HL-60 (cell line): ENCODE measurements around the gene MESD.

Experiments used
- DNase-seq, 2 experiments: peaks; one replicate each; pipeline ENCODE4 v3.0.0-alpha.2; 2010 to 2020; ENCODE audit warnings: low read depth in 1 of 2, low spot score in 1 of 2
- H3K27ac ChIP-seq: fragments of 250-450 bp; sonication (Bioruptor Pico); replicated peaks from 2 replicates; pipeline ENCODE4 v1.5.1; 2020; ENCODE audit warnings: mild to moderate bottlenecking, moderate library complexity
- H3K27me3 ChIP-seq: fragments of 250-450 bp; sonication (Bioruptor Pico); 2 replicates; pipeline ENCODE4 v1.5.1; 2021; ENCODE audit warnings: mild to moderate bottlenecking, moderate library complexity; ENCODE audit not compliant: insufficient read depth, poor library complexity, severe bottlenecking
- H3K4me3 ChIP-seq: replicated peaks from 2 replicates; pipeline ENCODE4 v1.5.1; 2011; ENCODE audit warnings: mild to moderate bottlenecking, control low read depth, low read length; ENCODE audit not compliant: insufficient read depth
- GABPA ChIP-seq: IDR thresholded peaks from 2 replicates; pipeline ENCODE4 v1.6.1; 2012; ENCODE audit warnings: low read depth
- POLR2AphosphoS5 ChIP-seq: IDR thresholded peaks from 2 replicates; pipeline ENCODE4 v1.6.1; 2012; ENCODE audit warnings: low read depth
- SPI1 ChIP-seq: IDR thresholded peaks from 2 replicates; pipeline ENCODE4 v1.6.1; 2012; ENCODE audit warnings: low read depth, mild to moderate bottlenecking, borderline replicate concordance
- TF ChIP-seq, protein P1 (sequence below): IDR thresholded peaks from one replicate; pipeline ENCODE4 v1.5.1; 2011; ENCODE audit warnings: low read length, control low read depth, inconsistent platforms; ENCODE audit not compliant: insufficient read depth
- TF ChIP-seq, protein P2 (sequence below): IDR thresholded peaks from 2 replicates; pipeline ENCODE4 v1.6.1; 2012; ENCODE audit warnings: low read depth; ENCODE audit not compliant: insufficient replicate concordance

Gene MESD

DNA sequence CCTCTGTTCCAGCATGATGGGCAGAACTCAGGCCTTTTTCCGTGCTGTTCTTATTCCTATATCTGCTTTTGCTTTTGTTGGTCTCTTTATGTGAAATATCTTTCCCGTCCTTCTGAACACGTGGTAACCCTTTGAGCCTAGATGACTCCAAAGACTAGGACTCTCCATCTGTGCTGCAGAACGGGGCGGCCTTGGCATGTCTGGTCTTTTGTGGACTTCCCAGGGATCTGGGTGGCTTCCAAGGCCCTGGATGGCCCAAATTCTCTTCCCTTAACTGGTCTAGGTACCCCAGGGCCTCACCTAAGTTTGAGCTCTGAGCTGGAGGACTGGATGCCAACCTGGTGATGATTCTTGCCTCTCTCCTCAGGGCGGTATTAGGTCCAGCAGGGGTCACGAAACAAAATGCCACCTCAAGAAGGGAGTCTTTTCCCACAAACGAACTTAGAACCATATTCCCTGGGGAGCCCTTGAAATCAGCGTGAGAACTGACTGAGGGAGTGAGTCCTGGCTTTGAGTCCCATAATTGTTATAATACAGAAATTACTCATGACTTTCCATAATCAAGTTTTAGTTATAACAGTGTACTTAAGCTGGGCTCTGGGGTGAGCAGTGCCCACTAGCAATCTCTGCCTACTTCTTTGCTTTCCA is 25.0 kb upstream of the MESD start:
- no peak for TF ChIP-seq POLR2AphosphoS5
- TF ChIP-seq, protein P1, sequence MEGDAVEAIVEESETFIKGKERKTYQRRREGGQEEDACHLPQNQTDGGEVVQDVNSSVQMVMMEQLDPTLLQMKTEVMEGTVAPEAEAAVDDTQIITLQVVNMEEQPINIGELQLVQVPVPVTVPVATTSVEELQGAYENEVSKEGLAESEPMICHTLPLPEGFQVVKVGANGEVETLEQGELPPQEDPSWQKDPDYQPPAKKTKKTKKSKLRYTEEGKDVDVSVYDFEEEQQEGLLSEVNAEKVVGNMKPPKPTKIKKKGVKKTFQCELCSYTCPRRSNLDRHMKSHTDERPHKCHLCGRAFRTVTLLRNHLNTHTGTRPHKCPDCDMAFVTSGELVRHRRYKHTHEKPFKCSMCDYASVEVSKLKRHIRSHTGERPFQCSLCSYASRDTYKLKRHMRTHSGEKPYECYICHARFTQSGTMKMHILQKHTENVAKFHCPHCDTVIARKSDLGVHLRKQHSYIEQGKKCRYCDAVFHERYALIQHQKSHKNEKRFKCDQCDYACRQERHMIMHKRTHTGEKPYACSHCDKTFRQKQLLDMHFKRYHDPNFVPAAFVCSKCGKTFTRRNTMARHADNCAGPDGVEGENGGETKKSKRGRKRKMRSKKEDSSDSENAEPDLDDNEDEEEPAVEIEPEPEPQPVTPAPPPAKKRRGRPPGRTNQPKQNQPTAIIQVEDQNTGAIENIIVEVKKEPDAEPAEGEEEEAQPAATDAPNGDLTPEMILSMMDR, result no peak
- no peak for TF ChIP-seq GABPA
- TF ChIP-seq, protein P2, sequence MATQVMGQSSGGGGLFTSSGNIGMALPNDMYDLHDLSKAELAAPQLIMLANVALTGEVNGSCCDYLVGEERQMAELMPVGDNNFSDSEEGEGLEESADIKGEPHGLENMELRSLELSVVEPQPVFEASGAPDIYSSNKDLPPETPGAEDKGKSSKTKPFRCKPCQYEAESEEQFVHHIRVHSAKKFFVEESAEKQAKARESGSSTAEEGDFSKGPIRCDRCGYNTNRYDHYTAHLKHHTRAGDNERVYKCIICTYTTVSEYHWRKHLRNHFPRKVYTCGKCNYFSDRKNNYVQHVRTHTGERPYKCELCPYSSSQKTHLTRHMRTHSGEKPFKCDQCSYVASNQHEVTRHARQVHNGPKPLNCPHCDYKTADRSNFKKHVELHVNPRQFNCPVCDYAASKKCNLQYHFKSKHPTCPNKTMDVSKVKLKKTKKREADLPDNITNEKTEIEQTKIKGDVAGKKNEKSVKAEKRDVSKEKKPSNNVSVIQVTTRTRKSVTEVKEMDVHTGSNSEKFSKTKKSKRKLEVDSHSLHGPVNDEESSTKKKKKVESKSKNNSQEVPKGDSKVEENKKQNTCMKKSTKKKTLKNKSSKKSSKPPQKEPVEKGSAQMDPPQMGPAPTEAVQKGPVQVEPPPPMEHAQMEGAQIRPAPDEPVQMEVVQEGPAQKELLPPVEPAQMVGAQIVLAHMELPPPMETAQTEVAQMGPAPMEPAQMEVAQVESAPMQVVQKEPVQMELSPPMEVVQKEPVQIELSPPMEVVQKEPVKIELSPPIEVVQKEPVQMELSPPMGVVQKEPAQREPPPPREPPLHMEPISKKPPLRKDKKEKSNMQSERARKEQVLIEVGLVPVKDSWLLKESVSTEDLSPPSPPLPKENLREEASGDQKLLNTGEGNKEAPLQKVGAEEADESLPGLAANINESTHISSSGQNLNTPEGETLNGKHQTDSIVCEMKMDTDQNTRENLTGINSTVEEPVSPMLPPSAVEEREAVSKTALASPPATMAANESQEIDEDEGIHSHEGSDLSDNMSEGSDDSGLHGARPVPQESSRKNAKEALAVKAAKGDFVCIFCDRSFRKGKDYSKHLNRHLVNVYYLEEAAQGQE, result no peak
- no peak for TF ChIP-seq SPI1
- Histone ChIP-seq H3K27ac (no peak overlapping the region), H3K4me3 (no peak overlapping the region), H3K27me3 (no peaks in the 10 kb centered on the region)
- no peak for DNase-seq

DNA sequence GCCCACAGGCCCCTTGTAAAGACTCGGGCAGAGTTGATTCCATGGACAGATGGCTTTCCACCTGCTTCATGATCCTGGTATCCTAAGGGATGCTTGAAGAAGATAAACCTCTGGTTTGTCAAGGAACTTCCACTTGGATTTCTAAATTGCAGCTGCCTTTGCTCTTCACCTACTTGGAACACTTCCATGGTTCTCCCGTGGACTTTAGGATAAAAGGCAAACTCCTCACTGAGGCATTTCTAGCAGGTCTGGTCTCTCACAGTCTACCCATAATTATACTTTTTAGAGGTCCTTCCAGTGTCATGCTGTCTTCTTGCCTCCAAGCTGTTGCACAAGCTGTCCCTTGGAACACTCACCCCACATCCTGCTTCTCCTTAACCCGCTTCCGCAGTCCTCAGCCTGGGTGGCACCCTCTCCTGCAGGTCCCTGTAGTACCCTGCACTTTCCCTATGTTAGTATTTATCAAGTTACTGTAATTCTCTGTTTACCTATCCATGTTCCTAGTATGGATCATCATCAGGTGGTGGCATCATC is 23.8 kb upstream of the MESD start:
- Histone ChIP-seq H3K4me3 (no peak overlapping the region), H3K27me3 (no peaks in the 10 kb centered on the region), H3K27ac (no peak overlapping the region)
- DNase-seq, result no peak
- TF ChIP-seq GABPA (no peak), SPI1 (no peak), POLR2AphosphoS5 (no peak)
- TF ChIP-seq, protein P1, result no peak
- TF ChIP-seq, protein P2, result no peak

GRCh38 chr15:81012588-81012987 is 23.0 kb upstream of the MESD start:
- Histone ChIP-seq H3K4me3 (no peak overlapping the region), H3K27me3 (no peaks in the 10 kb centered on the region), H3K27ac (no peak overlapping the region)
- TF ChIP-seq, protein P2, result no peak
- no peak for TF ChIP-seq SPI1
- no peak for TF ChIP-seq POLR2AphosphoS5
- no peak for TF ChIP-seq GABPA
- TF ChIP-seq, protein P1, result no peak
- no peak for DNase-seq
